ENCODE measurements around the gene DNAJC9.

DNAJC9 gene

GRCh38 chr10:73239908-73240307 is 7.1 kb downstream of the DNAJC9 start:
- H3K27ac ChIP-seq (ENCODE audit: insufficient read depth, low read depth, low read length, poor library complexity, severe bottlenecking) = no peak overlapping the region
- no peaks in the 10 kb centered on the region for H3K9me3 ChIP-seq (ENCODE audit: control insufficient read depth, low read length)
- 90 to 96% methylated on average over 2 of the region's 2 CpGs for WGBS, 2 experiments
- no peaks in the 10 kb centered on the region for H3K27me3 ChIP-seq (ENCODE audit: control insufficient read depth, insufficient read depth, low read length, poor library complexity, severe bottlenecking)
- H3K36me3 ChIP-seq (ENCODE audit: control insufficient read depth, insufficient read depth, low read length) = peaks cover 35% of the 10 kb centered on the region
- H3K4me1 ChIP-seq (ENCODE audit: control insufficient read depth, insufficient read depth, low read length) = peaks cover 8% of the 10 kb centered on the region
- H3K4me3 ChIP-seq (ENCODE audit: insufficient read depth, low read depth, low read length) = no peak overlapping the region

DNA sequence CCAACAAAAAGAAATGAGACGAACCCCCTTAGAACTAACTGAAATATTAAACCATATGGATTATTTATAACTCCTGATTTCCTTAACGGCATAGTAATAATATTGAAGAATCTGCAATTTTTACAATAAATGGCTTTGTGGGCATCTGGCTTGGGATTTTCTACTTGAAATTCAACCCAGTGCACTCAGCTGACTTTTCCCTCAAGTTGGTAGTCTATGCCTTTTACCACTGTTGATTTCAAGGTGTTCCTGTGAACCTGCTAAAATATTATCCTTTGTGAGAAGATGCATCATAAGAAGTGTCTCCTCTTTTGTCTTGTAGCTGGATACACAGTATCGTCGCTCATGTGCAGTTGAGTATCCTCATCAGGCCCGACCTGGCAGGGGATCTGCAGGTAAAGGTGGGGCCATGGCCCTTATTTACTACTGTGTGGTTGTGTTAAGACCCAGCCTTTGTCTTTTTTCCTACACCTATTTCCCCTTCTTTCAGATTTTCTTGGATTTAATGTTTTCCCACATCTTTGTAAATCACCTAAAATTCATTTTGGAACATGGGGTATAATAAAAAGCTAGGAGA is 8.0 kb downstream of the DNAJC9 start:
- WGBS, 2 experiments = 76 to 97% methylated on average over 3 to 5 of the region's 5 CpGs

DNA sequence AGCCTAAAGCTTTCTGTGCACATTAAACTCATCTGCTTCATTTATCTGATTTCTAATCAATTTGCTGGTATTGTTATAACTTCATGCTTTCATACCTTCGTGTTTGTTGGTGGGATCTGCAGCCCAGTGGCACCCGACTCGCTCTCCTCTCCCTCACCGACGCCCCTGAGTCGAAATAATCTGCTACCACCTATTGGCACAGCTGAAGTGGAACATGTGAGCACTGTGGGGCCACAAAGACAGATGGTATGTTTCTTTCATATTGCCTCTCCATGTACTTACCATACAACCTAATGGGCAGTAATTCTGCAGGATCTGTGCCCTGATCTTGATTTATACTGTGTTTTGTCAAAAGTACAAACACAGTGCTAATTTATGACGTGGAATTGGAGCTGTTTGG is 12.4 kb downstream of the DNAJC9 start:
- Histone ChIP-seq H3K9me3 (ENCODE audit: control insufficient read depth, low read length) (no peaks in the 10 kb centered on the region), H3K36me3 (ENCODE audit: control insufficient read depth, insufficient read depth, low read length) (peaks cover 18% of the 10 kb centered on the region), H3K4me1 (ENCODE audit: control insufficient read depth, insufficient read depth, low read length) (no peaks in the 10 kb centered on the region), H3K4me3 (ENCODE audit: insufficient read depth, low read depth, low read length) (no peak overlapping the region), H3K27ac (ENCODE audit: insufficient read depth, low read depth, low read length, poor library complexity, severe bottlenecking) (no peak overlapping the region), H3K27me3 (ENCODE audit: control insufficient read depth, insufficient read depth, low read length, poor library complexity, severe bottlenecking) (no peaks in the 10 kb centered on the region)
- 91 to 94% methylated on average over 7 of the region's 7 CpGs for WGBS, 2 experiments

More for the DNA sequence above, 8.0 kb downstream of the DNAJC9 start:
- Histone ChIP-seq H3K27me3 (ENCODE audit: control insufficient read depth, insufficient read depth, low read length, poor library complexity, severe bottlenecking) (no peaks in the 10 kb centered on the region), H3K36me3 (ENCODE audit: control insufficient read depth, insufficient read depth, low read length) (peaks cover 36% of the 10 kb centered on the region), H3K9me3 (ENCODE audit: control insufficient read depth, low read length) (no peaks in the 10 kb centered on the region), H3K27ac (ENCODE audit: insufficient read depth, low read depth, low read length, poor library complexity, severe bottlenecking) (no peak overlapping the region), H3K4me3 (ENCODE audit: insufficient read depth, low read depth, low read length) (no peak overlapping the region), H3K4me1 (ENCODE audit: control insufficient read depth, insufficient read depth, low read length) (no peaks in the 10 kb centered on the region)

- Histone ChIP-seq H3K4me3 (ENCODE audit: insufficient read depth, low read depth, low read length) (no peak overlapping the region), H3K4me1 (ENCODE audit: control insufficient read depth, insufficient read depth, low read length) (no peaks in the 10 kb centered on the region), H3K36me3 (ENCODE audit: control insufficient read depth, insufficient read depth, low read length) (peaks cover 18% of the 10 kb centered on the region), H3K9me3 (ENCODE audit: control insufficient read depth, low read length) (no peaks in the 10 kb centered on the region), H3K27ac (ENCODE audit: insufficient read depth, low read depth, low read length, poor library complexity, severe bottlenecking) (no peak overlapping the region), H3K27me3 (ENCODE audit: control insufficient read depth, insufficient read depth, low read length, poor library complexity, severe bottlenecking) (no peaks in the 10 kb centered on the region)
- 90 to 100% methylated on average over 2 of the region's 2 CpGs for WGBS, 2 experiments
Measured at GRCh38 chr10:73233883-73234282, 13.2 kb downstream of the DNAJC9 start.

DNA sequence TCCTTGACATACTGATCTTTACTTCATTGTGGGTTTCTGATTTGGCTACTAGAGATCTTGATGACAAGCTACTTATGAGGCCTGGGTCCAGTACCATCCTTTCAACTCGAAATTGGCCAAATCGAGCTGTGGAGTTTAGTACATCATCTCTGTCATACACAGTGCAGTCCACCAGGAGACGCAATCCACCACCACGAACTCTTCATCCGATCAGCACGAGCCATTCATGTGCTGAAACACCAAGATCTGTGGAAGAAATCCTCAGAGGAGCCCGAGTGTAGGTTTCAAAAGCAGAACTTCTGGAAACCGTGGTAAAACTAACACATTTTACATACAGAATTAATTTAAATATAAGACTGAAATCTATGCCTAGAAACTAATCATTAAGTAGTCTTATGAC is 14.2 kb downstream of the DNAJC9 start:
- no peaks in the 10 kb centered on the region for H3K27me3 ChIP-seq (ENCODE audit: control insufficient read depth, insufficient read depth, low read length, poor library complexity, severe bottlenecking)
- H3K27ac ChIP-seq (ENCODE audit: insufficient read depth, low read depth, low read length, poor library complexity, severe bottlenecking) = no peak overlapping the region
- H3K4me1 ChIP-seq (ENCODE audit: control insufficient read depth, insufficient read depth, low read length) = no peaks in the 10 kb centered on the region
- 92 to 97% methylated on average over 7 of the region's 8 CpGs for whole genome bisulfite sequencing, 2 experiments
- peaks cover 17% of the 10 kb centered on the region for H3K36me3 ChIP-seq (ENCODE audit: control insufficient read depth, insufficient read depth, low read length)
- H3K4me3 ChIP-seq (ENCODE audit: insufficient read depth, low read depth, low read length) = no peak overlapping the region
- H3K9me3 ChIP-seq (ENCODE audit: control insufficient read depth, low read length) = no peaks in the 10 kb centered on the region

DNA sequence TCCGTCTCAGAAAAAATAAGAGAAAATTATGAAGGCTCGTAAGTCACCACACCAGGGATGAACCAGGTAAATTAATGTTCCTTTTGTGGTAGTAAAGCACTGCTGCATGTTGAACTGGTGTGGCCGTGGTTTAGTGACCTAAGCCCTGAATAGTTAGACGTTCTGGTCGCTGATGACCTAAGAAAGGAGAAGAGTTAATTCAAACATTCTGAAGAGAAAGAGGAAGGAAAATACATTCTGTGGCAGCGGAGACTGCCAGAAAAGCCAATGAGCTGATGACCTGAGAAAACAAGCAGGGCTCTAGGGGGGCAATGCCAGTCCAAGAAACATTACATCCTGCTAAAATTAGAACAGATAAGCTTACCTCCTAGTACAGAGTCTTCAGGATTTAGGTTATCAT is 17.5 kb downstream of the DNAJC9 start:
- Histone ChIP-seq H3K4me3 (ENCODE audit: insufficient read depth, low read depth, low read length) (no peak overlapping the region), H3K27ac (ENCODE audit: insufficient read depth, low read depth, low read length, poor library complexity, severe bottlenecking) (no peak overlapping the region), H3K27me3 (ENCODE audit: control insufficient read depth, insufficient read depth, low read length, poor library complexity, severe bottlenecking) (no peaks in the 10 kb centered on the region), H3K36me3 (ENCODE audit: control insufficient read depth, insufficient read depth, low read length) (peaks cover 8% of the 10 kb centered on the region), H3K4me1 (ENCODE audit: control insufficient read depth, insufficient read depth, low read length) (no peaks in the 10 kb centered on the region), H3K9me3 (ENCODE audit: control insufficient read depth, low read length) (no peaks in the 10 kb centered on the region)
- 95 to 97% methylated on average over 6 of the region's 6 CpGs for WGBS, 2 experiments

DNA sequence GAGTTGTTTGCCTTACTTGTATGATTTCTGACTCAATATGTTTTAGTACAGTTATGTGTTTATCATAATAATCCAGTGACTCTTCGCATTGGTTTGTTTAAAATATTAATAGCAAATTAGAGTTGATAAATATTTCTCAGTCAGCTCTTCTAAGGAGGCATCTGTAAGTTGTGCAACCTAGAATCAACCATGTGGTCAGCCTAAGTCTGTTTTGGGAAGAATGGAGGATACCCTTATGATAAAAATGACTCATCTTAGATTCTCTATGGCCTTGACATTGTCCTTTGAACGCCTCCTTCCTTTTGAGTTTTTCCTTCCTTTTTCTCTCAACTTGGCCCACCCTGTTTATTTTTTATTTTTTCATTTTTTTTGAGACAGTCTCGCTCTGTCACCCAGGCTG is 18.8 kb downstream of the DNAJC9 start:
- H3K27ac ChIP-seq (ENCODE audit: insufficient read depth, low read depth, low read length, poor library complexity, severe bottlenecking) = no peak overlapping the region
- no peaks in the 10 kb centered on the region for H3K9me3 ChIP-seq (ENCODE audit: control insufficient read depth, low read length)
- no peaks in the 10 kb centered on the region for H3K27me3 ChIP-seq (ENCODE audit: control insufficient read depth, insufficient read depth, low read length, poor library complexity, severe bottlenecking)
- H3K4me1 ChIP-seq (ENCODE audit: control insufficient read depth, insufficient read depth, low read length) = no peaks in the 10 kb centered on the region
- no peak overlapping the region for H3K4me3 ChIP-seq (ENCODE audit: insufficient read depth, low read depth, low read length)
- peaks cover 4% of the 10 kb centered on the region for H3K36me3 ChIP-seq (ENCODE audit: control insufficient read depth, insufficient read depth, low read length)
- WGBS, 2 experiments = 89 to 94% methylated on average over 2 to 3 of the region's 3 CpGs

- no peaks in the 10 kb centered on the region for H3K27me3 ChIP-seq (ENCODE audit: control insufficient read depth, insufficient read depth, low read length, poor library complexity, severe bottlenecking)
- H3K4me1 ChIP-seq (ENCODE audit: control insufficient read depth, insufficient read depth, low read length) = no peaks in the 10 kb centered on the region
- H3K36me3 ChIP-seq (ENCODE audit: control insufficient read depth, insufficient read depth, low read length) = no peaks in the 10 kb centered on the region
- H3K9me3 ChIP-seq (ENCODE audit: control insufficient read depth, low read length) = no peaks in the 10 kb centered on the region
- H3K27ac ChIP-seq (ENCODE audit: insufficient read depth, low read depth, low read length, poor library complexity, severe bottlenecking) = no peak overlapping the region
- H3K4me3 ChIP-seq (ENCODE audit: insufficient read depth, low read depth, low read length) = no peak overlapping the region
Measured at GRCh38 chr10:73226663-73227062, 20.4 kb downstream of the DNAJC9 start.

DNA sequence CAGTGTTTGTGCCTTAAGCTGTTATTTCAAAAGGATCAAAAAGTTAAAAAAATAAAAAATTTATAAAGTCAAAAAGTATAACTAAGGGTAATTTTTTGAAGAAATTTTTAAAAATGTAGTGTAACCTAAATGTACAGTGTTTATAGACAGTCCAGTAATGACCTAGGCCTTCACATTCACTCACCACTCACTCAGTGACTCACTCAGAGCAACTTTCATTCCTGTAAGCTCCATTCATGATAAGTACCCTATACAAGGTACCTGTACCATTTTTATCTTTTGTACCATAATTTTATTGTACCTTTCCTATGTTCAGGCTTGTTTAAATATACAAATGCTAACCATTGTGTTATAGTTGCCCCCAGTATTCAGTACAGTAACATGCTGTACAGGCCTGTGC is 21.5 kb downstream of the DNAJC9 start:
- H3K27ac ChIP-seq (ENCODE audit: insufficient read depth, low read depth, low read length, poor library complexity, severe bottlenecking) = no peak overlapping the region
- no peak overlapping the region for H3K4me3 ChIP-seq (ENCODE audit: insufficient read depth, low read depth, low read length)
- no peaks in the 10 kb centered on the region for H3K36me3 ChIP-seq (ENCODE audit: control insufficient read depth, insufficient read depth, low read length)
- no peaks in the 10 kb centered on the region for H3K27me3 ChIP-seq (ENCODE audit: control insufficient read depth, insufficient read depth, low read length, poor library complexity, severe bottlenecking)
- H3K4me1 ChIP-seq (ENCODE audit: control insufficient read depth, insufficient read depth, low read length) = no peaks in the 10 kb centered on the region
- H3K9me3 ChIP-seq (ENCODE audit: control insufficient read depth, low read length) = no peaks in the 10 kb centered on the region

DNA sequence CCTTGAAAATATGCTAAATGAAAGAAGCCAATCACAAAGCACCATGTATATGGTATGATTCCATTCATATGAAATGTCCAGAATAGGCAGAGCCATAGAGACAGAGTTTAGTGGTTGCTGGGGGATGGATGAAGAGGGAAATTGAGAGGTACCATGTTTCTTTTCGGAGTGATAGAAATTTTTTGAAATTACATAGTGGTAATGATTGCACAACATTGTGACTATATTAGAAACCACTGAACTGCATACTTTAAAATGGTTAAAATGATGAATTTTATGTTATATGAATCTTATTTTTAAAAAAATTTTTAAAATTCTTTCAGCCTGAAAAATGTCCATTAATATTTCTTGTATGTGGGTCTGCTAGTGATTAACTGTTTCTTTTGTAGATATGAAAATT is 26.1 kb downstream of the DNAJC9 start:
- H3K27me3 ChIP-seq (ENCODE audit: control insufficient read depth, insufficient read depth, low read length, poor library complexity, severe bottlenecking) = no peaks in the 10 kb centered on the region
- H3K36me3 ChIP-seq (ENCODE audit: control insufficient read depth, insufficient read depth, low read length) = peaks cover 7% of the 10 kb centered on the region
- no peak overlapping the region for H3K4me3 ChIP-seq (ENCODE audit: insufficient read depth, low read depth, low read length)
- 88 to 100% methylated on average over 1 of the region's 1 CpG for whole genome bisulfite sequencing, 2 experiments
- H3K27ac ChIP-seq (ENCODE audit: insufficient read depth, low read depth, low read length, poor library complexity, severe bottlenecking) = no peak overlapping the region
- no peaks in the 10 kb centered on the region for H3K4me1 ChIP-seq (ENCODE audit: control insufficient read depth, insufficient read depth, low read length)
- H3K9me3 ChIP-seq (ENCODE audit: control insufficient read depth, low read length) = no peaks in the 10 kb centered on the region

DNA sequence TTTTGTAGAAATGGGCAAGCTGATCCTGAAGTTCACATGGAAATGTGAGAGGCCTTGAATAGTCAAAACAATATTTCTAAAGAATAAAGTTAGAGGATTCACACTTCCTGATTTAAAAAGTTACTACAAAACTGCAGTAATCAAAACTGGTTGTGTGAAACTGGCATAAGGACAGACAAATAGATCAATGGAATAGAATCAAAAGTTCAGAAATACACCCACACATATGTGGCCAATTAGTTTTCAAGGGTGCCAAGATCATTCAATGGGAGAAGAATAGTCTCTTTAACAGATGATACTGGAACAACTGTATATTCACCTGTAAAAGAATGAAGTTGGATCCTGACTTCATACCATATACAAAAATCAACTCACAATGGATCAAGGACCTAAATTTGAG is 27.7 kb downstream of the DNAJC9 start:
- H3K4me3 ChIP-seq (ENCODE audit: insufficient read depth, low read depth, low read length) = no peak overlapping the region
- H3K36me3 ChIP-seq (ENCODE audit: control insufficient read depth, insufficient read depth, low read length) = peaks cover 7% of the 10 kb centered on the region
- H3K4me1 ChIP-seq (ENCODE audit: control insufficient read depth, insufficient read depth, low read length) = no peaks in the 10 kb centered on the region
- H3K27ac ChIP-seq (ENCODE audit: insufficient read depth, low read depth, low read length, poor library complexity, severe bottlenecking) = no peak overlapping the region
- no peaks in the 10 kb centered on the region for H3K9me3 ChIP-seq (ENCODE audit: control insufficient read depth, low read length)
- no peaks in the 10 kb centered on the region for H3K27me3 ChIP-seq (ENCODE audit: control insufficient read depth, insufficient read depth, low read length, poor library complexity, severe bottlenecking)

All from ectodermal cell (in vitro differentiated cells).